Upper lobe of right lung (tissue), 1 donor: Measurements from ENCODE around the gene LRMDA. TPM values are rescaled to one million over a fixed set of nuclear protein-coding genes. Genes with fewer than 3 reads are reported as not detected.

Experiments
- ATAC-seq: fragments of 200-7000 bp; cut with Tn5 transposase; one replicate; pipeline ENCODE4 v1.9.1; 2020; ENCODE audit warnings: mild to moderate bottlenecking, moderate library complexity
- DNase-seq: peaks from one replicate; pipeline ENCODE4 v3.0.0-alpha.2; 2020
- H3K27ac ChIP-seq: fragments of 200-600 bp; one replicate; pipeline ENCODE4 v1.8.0; 2022
- H3K27me3 ChIP-seq: fragments of 200-600 bp; one replicate; pipeline ENCODE4 v1.8.0; 2022; ENCODE audit warnings: mild to moderate bottlenecking
- H3K36me3 ChIP-seq: fragments of 200-600 bp; one replicate; pipeline ENCODE4 v1.8.0; 2022
- H3K4me1 ChIP-seq: fragments of 200-600 bp; one replicate; pipeline ENCODE4 v1.8.0; 2022
- H3K4me3 ChIP-seq: fragments of 200-600 bp; one replicate; pipeline ENCODE4 v1.8.0; 2022; ENCODE audit warnings: mild to moderate bottlenecking
- H3K9me3 ChIP-seq: fragments of 200-600 bp; one replicate; pipeline ENCODE4 v1.8.0; 2022
- intact Hi-C: fragments of 100-400 bp; cut with DNase I; formaldehyde crosslinking; loops from one replicate; pipeline ENCODE4 v1.11.0; 2022
- total RNA-seq: library from RNA; stranded (reverse); fragmentation: NEBNext Ultra II Directional; extraction: Animal tissue kit (Norgen Biotek cat#: 25700); gene quantifications from one replicate; pipeline ENCODE4 v1.2.1, GENCODE V29; 2021
- TF ChIP-seq, protein P1 (sequence below): fragments of 200-600 bp; IDR thresholded peaks from one replicate; pipeline ENCODE4 v1.8.0; 2022; ENCODE audit warnings: antibody characterized with exemption
- donor health status: DM: no; HTN: yes; CAD: no; lungs with severe emphysema.

The LRMDA gene
- total RNA-seq, 1 donor from 2014 or later: 20.0 TPM

DNA sequence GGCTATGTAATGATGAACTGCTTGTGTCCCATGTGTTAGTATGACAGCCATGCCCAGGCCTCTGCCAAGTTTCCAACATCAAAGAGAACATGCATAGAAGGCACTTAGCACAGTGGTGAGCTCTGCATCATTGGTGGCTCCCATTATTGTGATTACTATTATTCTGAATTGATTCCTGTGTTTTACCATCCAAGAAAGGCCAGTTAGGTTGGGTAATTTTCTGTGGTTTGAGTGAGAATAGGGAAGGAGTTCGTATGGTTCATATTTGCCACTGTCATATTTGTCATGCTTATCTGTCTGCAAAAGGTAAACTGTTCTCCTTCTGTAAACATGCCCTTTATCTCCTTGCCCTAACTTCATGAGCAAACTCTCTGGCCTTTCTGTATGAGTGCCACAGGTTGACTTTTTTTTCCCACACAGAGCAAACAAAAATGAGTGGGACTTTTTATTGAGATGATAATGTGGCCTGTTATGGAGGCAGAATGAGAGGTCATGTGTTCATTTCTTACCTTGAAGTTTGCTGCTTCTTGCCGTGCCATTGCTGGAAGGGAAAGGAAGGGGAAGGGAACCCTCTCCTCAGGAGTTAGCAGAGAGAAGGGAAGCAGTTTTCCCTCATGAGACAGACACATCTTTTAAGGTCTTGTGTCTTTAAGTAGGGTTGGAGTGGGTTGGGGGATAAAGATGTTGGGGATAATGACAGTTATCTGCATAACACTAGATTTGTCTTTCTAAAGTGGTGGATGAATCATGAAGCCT is 301.9 kb downstream of the LRMDA start:
- no peaks in the 10 kb centered on the region for H3K4me1 ChIP-seq
- H3K4me3 ChIP-seq: no peak overlapping the region
- DNase-seq (no peak), ATAC-seq (no peak)
- intact Hi-C loops: no loop called here
- no peaks in the 10 kb centered on the region for H3K9me3 ChIP-seq
- TF ChIP-seq, protein P1, sequence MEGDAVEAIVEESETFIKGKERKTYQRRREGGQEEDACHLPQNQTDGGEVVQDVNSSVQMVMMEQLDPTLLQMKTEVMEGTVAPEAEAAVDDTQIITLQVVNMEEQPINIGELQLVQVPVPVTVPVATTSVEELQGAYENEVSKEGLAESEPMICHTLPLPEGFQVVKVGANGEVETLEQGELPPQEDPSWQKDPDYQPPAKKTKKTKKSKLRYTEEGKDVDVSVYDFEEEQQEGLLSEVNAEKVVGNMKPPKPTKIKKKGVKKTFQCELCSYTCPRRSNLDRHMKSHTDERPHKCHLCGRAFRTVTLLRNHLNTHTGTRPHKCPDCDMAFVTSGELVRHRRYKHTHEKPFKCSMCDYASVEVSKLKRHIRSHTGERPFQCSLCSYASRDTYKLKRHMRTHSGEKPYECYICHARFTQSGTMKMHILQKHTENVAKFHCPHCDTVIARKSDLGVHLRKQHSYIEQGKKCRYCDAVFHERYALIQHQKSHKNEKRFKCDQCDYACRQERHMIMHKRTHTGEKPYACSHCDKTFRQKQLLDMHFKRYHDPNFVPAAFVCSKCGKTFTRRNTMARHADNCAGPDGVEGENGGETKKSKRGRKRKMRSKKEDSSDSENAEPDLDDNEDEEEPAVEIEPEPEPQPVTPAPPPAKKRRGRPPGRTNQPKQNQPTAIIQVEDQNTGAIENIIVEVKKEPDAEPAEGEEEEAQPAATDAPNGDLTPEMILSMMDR: no peak
- H3K36me3 ChIP-seq: no peaks in the 10 kb centered on the region
- H3K27ac ChIP-seq: no peak overlapping the region
- no peaks in the 10 kb centered on the region for H3K27me3 ChIP-seq

DNA sequence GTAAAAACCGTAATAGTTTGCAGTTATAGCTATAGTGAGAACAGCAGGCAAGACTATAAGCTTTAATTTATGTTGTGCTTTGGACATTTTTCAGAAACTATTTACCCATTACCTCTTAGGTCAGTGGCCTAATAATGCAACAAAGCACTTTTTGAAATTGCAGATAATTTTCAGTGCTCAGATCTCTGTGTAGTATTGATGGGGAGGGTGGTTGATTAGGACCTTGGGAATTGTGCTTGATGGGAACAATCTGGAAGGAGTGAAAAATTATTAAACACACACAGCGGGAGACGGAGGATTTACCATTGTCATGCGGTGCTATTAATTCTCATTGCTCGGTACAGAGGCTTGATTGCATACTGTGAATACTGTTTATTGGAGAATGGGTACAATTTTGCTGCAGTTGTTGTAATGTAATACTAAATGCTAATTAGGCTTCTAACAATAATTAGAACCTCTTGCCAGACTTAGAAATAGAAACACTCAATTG is 304.8 kb downstream of the LRMDA start:
- TF ChIP-seq, protein P1: no peak
- DNase-seq (no peak), ATAC-seq (no peak)
- Histone ChIP-seq H3K27ac (no peak overlapping the region), H3K36me3 (no peaks in the 10 kb centered on the region), H3K9me3 (no peaks in the 10 kb centered on the region), H3K4me3 (no peak overlapping the region), H3K4me1 (no peaks in the 10 kb centered on the region), H3K27me3 (no peaks in the 10 kb centered on the region)
- intact Hi-C loops: no loop called here

DNA sequence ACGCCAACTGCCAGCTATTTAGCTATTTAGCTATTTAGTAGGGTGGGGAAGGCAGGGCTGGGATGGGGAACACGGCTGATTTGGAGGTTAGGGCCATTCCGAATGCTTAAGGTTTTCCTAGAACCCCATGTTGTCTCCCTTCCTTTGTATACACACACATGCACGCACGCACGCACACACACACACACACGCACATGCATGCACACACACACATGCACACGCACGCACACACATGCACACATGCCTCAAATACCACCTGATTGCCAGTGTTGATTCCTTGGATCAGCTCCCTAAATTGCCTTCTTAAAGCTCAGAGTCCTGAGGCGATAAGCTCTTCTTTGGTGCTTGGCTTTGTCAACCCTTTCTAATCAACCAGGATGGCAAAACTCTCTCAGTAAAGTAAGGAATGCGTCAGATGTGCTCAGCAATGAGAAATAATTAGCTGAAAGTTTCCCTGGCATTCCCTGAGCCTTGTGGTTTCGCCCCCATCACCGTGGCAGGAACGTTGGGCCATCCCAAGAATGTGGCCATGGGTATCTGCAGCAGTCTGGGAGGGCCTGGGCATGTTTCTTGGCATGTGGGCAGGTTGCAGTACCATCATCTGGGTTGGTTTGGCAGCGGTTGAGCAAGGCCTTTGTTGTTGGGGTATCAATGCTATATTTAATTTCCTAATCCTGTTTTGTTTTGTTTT is 305.6 kb downstream of the LRMDA start:
- no peaks in the 10 kb centered on the region for H3K9me3 ChIP-seq
- no peaks in the 10 kb centered on the region for H3K4me1 ChIP-seq
- no peak overlapping the region for H3K27ac ChIP-seq
- ATAC-seq: no peak
- intact Hi-C loops: no loop called here
- DNase-seq: no peak
- no peaks in the 10 kb centered on the region for H3K27me3 ChIP-seq
- H3K4me3 ChIP-seq: no peak overlapping the region
- TF ChIP-seq, protein P1: no peak
- no peaks in the 10 kb centered on the region for H3K36me3 ChIP-seq

DNA sequence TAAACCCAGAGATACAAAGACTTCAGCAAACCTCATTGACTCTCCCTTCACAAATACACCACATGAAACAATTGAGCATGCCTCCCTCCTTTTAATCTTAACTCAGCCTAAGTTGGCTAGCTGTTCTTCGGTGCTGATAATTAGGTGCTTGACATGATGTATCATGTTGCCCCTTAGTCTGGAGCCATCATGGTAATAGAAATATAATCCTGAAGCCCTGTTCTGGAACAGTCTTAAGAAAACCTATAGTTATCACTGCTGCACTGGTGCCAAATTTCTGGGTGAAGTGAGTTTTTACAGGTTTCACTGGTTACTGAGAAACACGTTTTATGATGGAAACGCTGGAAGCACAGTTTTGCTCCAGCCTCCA is 306.1 kb downstream of the LRMDA start:
- no peak for DNase-seq
- Histone ChIP-seq H3K27me3 (no peaks in the 10 kb centered on the region), H3K4me1 (no peaks in the 10 kb centered on the region), H3K27ac (no peak overlapping the region), H3K9me3 (no peaks in the 10 kb centered on the region), H3K36me3 (no peaks in the 10 kb centered on the region), H3K4me3 (no peak overlapping the region)
- intact Hi-C loops: no loop called here
- TF ChIP-seq, protein P1: no peak
- no peak for ATAC-seq

DNA sequence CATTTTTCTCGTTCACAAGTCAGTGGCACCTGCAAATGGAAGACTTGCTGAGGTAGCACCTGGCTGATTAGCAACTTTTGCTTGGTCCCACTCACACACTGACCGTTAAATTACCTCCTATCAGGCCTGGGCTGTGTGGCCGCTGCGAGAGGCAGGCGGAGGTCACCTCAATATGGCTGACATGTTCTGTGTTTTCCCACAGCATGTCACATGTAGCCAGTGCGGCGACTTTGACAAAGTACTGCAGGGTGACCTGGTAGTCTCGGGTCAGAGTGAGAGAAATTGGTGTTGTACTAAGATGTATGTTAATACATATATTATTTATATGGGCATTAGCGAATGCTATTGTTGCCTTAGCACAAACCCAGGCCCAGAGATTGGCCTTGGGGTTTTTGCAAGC is 307.5 kb downstream of the LRMDA start:
- DNase-seq (no peak), ATAC-seq (no peak)
- TF ChIP-seq, protein P1: no peak
- no peaks in the 10 kb centered on the region for H3K4me1 ChIP-seq
- no peaks in the 10 kb centered on the region for H3K36me3 ChIP-seq
- intact Hi-C loops: no loop called here
- no peaks in the 10 kb centered on the region for H3K9me3 ChIP-seq
- H3K27me3 ChIP-seq: no peaks in the 10 kb centered on the region
- no peak overlapping the region for H3K4me3 ChIP-seq
- no peak overlapping the region for H3K27ac ChIP-seq
